GM18907 (cell line): ENCODE data around the gene NCKAP5.
"Not testable (repeated sequence)": the region's sequence is repeated elsewhere in the genome, so short reads cannot be mapped to it uniquely, and the experiment has no call there.

Experiments
- ATAC-seq: cut with Tn5 transposase; IDR thresholded peaks from one replicate; pipeline ENCODE4 v1.9.1; 2021; ENCODE audit warnings: mild to moderate bottlenecking, moderate library complexity; ENCODE audit not compliant: unreplicated experiment

Gene NCKAP5

GRCh38 chr2:133525090-133525489 is 43.2 kb downstream of the NCKAP5 start:
- no peak for ATAC-seq

- ATAC-seq: no peak
These were observed 44.9 kb downstream of the NCKAP5 start for GRCh38 chr2:133523406-133523805.

GRCh38 chr2:133522204-133522603 is 46.1 kb downstream of the NCKAP5 start:
- ATAC-seq: no peak

- ATAC-seq: no peak
These were observed 47.0 kb downstream of the NCKAP5 start for GRCh38 chr2:133521146-133521745.

GRCh38 chr2:133519677-133520076 is 48.6 kb downstream of the NCKAP5 start:
- not testable (repeated sequence) for ATAC-seq

GRCh38 chr2:133518700-133519344 is 49.4 kb downstream of the NCKAP5 start:
- no peak for ATAC-seq

GRCh38 chr2:133517876-133518275 is 50.4 kb downstream of the NCKAP5 start:
- ATAC-seq: no peak

- no peak for ATAC-seq
These were observed 51.7 kb downstream of the NCKAP5 start for GRCh38 chr2:133516405-133517026.

- ATAC-seq: no peak
These were observed 53.0 kb downstream of the NCKAP5 start for GRCh38 chr2:133515271-133515670.

GRCh38 chr2:133513893-133514292 is 54.4 kb downstream of the NCKAP5 start:
- no peak for ATAC-seq

- no peak for ATAC-seq
These were observed 56.1 kb downstream of the NCKAP5 start for GRCh38 chr2:133512121-133512520.

GRCh38 chr2:133511679-133512078 is 56.6 kb downstream of the NCKAP5 start:
- ATAC-seq: no peak

- no peak for ATAC-seq
These were observed 58.5 kb downstream of the NCKAP5 start for GRCh38 chr2:133509777-133510176.

- no peak for ATAC-seq
These were observed 59.6 kb downstream of the NCKAP5 start for GRCh38 chr2:133508546-133509165.

GRCh38 chr2:133506996-133507395 is 61.3 kb downstream of the NCKAP5 start:
- ATAC-seq: no peak

GRCh38 chr2:133504566-133505505 is 63.4 kb downstream of the NCKAP5 start:
- ATAC-seq: no peak

- ATAC-seq: no peak
These were observed 64.3 kb downstream of the NCKAP5 start for GRCh38 chr2:133503927-133504326.

GRCh38 chr2:133503323-133503722 is 64.9 kb downstream of the NCKAP5 start:
- peak; percentile 84 for ATAC-seq

- ATAC-seq: no peak
These were observed 65.6 kb downstream of the NCKAP5 start for GRCh38 chr2:133502678-133503077.

GRCh38 chr2:133500917-133501316 is 67.3 kb downstream of the NCKAP5 start:
- no peak for ATAC-seq
